ENCODE results near the gene ETS2.

The ETS2 gene

DNA sequence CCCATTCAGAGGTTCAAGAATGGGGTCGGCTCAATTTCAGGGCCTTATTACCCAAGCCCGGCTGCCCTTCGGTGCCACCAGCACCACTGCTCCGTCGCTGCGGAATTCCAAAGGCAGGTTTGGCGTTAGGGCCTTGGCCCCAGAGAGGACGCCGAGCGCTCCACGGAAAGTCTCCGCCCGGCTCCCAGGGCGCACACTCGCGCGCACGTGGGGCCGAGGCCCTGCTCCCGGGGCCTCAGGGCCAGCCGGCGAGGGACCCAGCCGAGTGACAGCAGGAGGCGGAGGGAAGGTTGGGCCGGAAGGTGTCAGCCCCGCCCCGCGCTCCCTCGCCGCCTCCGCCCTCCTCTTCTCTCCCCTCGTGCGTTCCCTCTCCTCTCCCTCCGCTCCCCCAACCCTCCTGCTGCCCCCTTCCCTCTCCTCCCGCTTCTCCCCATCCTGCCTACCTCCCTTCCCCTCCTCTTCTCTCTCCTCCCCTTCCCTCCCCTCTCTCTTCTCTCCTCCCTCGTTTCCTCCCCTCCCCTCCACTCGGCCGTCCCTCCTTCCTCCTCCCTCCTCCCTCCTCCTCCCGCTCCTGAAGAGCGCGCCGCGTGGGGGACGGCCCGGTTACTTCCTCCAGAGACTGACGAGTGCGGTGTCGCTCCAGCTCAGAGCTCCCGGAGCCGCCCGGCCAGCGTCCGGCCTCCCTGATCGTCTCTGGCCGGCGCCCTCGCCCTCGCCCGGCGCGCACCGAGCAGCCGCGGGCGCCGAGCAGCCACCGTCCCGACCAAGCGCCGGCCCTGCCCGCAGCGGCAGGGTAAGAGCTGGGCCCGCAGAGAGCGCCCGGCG lies at the start of gene ETS2:
Gene ETS2, plus strand, starts transcription at position 602 of the 825 bp plus-strand sequence. CDS start 4,106 bp downstream, outside the sequence.
- DNase-seq, result peak; percentile 92

DNA sequence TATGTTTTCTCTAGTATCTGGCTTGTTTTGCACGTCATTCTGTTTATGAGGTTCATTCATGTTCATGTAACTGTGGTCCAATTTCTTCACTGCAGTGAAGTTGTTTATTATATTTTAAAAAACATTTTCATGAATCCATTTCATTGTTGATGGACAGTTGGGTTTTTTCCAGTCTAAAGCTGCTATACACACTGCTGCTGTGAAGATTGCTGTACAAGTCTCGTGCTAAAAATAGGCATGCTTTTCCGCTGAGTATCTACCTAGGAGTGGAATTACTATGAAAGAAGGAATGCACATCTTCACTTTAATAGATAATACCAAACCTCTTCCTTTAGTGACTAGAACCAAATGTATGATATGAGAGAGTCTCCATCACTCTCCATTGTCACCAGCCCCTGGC lies 49.0 kb upstream of the ETS2 start:
- DNase-seq, result no peak

DNA sequence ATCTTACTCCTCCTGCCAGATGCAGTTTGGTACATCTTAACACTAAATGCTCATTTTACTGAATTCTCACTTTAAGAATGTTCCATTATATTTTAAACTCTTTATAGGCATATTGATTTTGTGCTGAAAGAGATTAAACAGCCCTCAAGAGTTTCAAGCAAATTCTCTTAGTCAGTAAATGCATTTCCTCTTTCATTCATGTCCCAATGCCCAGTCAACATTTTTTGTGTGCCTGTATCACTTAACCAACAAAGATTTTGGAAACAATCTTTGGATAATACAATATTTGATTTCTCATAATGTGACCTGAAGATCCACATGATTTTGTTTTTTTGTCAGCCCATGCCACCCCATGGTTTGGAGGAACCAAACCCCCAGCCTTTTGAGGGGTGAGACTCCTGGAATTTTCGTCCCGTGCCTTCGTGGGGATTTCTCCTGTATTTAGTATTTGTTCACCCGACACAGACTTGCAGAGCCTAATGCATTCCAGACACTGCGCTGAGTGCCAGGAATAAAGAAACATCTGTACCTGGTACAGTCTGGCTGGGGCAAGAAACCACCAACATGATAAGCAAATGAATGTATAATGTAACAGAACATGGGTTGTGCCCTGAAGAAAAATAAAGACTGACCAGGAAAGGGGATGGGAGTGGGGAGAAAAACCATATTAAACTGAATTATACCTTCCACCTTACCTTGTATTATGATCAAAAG lies 47.1 kb upstream of the ETS2 start:
- DNase-seq, result no peak

DNA sequence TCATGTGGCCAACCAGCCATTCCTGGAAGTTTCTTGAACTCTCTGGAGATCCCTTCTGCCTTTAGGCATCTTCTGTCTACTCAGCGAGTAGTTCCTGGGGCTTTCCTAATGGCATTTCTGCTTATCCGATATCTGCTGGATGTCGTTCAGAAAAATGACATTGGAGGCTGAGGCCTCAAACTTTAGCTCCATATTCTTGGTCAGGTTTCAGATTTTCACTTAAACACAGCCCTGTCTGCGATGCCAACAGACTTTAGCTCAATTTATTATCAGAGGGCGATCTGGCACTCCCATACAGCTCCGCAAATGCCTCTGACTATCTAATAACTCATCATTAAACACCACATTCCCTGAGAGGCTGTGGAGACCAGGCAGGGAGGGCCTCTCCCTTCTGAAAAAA lies 46.3 kb upstream of the ETS2 start:
- DNase-seq, result no peak

DNA sequence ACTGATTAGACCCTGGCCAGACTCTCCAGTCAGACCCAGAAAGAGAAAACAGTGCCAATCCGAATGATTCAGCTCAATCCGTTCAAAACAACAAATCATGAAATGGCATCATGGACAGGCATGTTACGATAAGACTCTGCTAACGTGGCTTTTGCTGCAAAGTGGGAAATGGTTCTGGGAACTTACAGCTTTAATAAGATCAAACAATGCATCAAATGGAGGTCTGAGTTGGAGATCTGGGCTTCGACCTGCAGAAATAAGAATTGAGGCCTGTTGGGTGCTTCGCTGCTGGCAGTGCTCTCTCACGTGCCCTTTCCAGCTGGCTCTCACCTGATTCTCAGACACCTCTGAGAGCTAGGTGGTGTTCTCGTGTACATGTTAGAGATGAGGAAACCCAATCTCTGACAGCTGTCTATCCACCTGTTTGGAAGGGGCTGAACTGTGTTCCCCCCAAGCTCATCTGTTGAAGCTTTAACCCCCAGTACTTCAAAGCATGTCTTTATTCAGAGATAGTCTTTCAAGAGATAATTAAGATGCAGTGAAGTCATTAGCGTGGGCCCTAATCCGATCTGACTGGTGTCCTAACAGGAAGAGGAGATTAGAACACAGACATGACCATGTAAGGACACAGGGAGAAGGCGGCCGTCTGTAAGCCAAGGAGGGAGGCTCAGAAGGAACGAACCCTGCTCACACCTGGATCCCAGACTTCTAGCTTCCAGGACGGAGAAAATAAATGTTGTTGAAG lies 45.5 kb upstream of the ETS2 start:
- no peak for DNase-seq

DNA sequence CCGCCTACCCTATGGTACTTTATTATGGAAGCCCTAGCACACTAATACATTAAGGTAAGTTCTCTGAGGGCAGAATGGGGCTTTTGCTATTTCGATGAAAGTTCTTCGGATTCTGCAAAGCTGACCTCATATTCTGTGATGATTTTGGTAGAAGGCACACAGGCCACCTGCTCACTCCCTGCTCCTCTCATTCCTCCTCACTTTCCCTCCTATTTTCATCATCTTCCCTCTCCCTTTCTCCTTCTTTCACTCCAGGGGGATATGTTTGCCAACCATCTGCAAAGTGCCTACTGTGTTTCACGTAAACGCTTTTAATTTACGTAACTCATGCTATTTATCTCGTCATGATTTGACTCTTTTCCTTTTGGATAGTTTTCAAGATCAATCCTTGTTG lies 45.0 kb upstream of the ETS2 start:
- DNase-seq, result no peak

DNA sequence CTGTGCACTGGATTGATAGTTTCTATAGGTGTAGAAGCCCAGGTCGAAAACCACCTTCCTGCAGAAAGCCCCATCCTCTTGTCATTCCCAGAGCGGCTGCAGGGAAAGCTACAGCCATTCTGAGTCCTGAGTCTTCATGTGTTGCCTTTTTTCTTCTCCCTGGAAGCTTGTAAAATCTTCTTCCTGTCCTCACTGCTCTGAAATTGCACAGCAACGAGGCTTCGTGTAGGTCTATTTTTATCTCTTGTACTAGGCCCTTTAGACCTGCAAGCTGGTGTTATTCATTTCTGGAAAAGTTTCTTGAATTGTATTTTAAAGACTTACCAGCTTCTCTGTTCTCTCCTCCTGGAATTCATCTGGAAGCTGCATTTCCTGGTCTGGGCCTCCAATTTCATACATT lies 44.2 kb upstream of the ETS2 start:
- no peak for DNase-seq

DNA sequence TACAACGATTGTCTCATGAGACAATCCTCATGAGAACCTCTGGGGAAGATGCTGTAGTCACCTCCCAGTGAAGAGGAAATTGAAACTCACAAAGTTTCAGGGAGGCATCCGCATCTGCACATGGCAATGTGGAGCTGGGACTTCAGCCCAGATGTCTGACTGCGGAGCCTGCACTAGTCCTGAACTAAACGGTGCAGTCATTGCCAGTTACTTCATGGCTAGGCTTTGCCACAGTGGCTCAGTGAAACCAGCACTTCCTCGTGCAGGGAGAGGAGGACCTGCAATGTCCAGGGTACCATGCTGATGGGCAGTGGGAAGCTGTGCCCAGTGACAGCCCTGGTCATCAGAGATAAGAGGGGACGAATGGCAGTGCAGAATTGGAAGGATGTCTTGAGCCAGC lies 40.7 kb upstream of the ETS2 start:
- no peak for DNase-seq

DNA sequence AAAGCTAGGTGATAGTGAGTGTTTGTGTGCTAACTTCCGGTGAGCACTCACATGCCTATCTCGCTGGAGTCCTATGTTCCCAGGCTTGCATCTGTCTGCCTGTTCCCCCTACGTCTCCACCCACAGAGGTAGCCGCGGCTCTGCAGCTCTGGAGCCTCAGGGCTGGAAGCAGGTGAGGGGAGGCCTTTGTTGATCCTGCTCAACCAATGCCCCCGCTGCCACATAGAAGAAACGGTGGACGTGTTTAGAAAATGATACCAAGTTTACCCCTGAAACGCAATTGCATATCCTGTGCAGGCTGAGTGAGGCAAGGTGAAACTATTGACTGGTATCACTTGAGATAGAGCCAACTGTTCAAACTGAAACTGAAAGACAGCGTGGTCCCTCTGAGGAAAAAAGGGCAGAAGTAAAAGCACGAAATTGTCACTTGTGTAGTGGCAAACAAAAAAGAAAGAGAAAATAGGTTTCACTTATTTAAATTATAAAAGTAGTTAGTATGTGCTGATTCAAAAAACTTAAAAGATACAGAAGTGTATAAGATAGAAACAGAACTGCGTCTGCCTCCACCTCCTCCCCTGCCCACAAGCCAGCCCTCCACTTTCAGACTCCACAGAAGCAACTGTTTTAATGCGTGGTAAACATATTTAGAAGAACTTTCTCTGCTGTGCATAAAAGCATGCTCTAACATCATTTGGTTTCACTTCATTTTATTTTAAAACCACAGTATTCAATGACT lies 38.6 kb upstream of the ETS2 start:
- no peak for DNase-seq

DNA sequence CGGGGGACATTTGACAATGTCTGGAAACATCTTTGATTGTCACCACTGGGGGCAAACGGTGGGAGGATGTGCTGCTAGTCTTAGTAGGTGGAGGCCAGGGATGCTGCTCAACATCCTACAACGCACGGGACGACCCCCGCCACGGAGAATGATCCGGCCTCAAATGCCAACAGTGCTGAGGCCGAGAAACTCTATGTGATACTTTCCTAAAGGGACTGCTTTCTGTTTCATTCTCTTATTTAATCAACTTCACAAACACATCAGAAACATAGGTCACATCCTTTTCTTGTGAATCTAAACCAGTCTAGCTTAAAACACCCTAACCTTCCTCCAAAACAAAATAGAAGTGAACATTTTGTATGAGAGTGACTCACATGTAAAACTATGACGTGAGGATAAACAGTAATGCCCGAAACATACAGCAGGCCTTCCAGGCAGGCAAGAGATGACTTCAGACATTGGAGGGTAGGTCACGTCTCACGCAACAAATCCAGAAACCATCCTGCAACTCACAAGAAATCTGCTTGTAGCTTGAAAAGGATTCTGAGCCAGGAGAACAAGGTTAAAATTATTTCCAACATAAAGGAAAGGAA lies 37.2 kb upstream of the ETS2 start:
- no peak for DNase-seq

DNA sequence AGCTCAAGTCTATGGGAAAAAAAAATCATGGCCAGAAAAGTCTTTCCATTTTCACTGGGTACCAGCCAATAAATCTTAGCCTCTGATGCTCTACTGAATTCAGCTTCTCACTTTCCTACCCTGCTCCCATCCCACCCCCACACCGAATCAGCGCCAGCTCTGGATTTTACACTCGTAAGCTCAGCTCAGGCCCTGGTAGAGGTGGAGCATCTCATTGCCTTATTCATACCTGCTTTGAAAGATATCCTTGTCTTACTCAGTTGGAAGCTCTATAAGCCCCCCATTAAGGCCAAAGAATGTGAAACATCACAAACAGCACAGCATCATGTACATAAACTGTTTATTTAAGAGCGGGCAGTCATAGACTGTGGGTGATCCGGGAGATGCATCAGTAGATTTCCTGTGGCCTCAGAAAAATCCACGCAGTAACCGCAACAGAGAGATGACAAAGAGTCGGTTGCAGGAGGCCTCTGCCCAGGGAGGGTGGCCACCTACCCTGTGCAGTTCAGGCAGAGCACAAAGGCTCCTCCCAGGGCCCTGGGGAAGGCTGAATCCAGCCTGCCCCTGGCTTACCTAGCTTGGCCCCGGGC lies 36.4 kb upstream of the ETS2 start:
- DNase-seq, result peak; percentile 59

DNA sequence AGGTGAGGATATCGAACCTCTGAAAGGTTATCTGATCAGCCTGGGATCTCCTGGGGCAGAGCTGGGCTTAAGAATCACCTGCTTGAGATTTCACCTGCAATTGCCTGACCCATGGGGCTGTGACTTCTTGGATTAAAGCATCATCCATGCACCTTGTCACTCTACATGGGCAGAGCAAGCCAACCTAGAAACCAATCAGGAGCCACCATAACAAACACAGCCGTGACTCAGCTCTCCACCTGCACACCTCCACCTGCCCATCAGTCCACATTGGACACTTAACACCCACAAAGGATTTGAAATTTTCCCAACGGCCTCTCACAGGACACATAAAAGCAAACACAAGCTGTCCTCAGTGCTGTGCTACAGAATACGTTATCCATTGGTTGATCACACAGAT lies 35.1 kb upstream of the ETS2 start:
- no peak for DNase-seq

DNA sequence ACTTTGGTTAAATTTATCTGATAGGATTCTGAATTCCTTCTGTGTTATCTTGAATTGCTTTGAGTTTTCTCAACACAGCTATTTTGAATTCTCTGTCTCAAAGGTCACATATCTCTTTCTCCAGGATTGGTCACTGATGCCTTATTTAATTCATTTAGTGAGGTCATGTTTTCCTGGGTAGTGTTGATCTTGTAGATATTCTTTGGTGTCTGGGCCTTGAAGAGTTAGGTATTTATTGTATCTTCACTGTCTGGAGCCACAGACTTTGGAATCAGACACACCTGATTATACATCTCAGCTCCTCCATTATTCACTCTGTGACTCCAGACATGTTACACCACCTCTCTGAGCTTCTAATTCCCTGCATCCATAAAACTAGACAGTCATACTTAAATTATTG lies 34.2 kb upstream of the ETS2 start:
- no peak for DNase-seq

DNA sequence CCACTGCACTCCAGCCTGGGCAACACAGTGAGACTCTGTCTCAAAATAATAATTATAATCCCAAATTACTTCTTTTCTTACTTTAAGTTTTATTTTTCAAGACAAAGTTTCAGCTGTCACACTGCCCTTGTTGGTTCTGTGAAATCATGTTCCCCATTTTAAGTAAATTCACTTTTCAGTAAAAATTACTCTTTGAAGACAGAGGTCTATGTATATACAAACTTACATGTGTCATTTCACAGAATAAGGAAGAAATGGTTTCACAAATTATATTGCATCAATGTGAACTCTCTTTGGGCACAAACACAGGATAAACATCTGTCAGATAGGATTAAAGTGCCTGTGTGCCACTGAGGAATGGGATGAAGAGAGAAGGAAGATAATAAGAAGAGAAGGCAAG lies 33.1 kb upstream of the ETS2 start:
- DNase-seq, result no peak

DNA sequence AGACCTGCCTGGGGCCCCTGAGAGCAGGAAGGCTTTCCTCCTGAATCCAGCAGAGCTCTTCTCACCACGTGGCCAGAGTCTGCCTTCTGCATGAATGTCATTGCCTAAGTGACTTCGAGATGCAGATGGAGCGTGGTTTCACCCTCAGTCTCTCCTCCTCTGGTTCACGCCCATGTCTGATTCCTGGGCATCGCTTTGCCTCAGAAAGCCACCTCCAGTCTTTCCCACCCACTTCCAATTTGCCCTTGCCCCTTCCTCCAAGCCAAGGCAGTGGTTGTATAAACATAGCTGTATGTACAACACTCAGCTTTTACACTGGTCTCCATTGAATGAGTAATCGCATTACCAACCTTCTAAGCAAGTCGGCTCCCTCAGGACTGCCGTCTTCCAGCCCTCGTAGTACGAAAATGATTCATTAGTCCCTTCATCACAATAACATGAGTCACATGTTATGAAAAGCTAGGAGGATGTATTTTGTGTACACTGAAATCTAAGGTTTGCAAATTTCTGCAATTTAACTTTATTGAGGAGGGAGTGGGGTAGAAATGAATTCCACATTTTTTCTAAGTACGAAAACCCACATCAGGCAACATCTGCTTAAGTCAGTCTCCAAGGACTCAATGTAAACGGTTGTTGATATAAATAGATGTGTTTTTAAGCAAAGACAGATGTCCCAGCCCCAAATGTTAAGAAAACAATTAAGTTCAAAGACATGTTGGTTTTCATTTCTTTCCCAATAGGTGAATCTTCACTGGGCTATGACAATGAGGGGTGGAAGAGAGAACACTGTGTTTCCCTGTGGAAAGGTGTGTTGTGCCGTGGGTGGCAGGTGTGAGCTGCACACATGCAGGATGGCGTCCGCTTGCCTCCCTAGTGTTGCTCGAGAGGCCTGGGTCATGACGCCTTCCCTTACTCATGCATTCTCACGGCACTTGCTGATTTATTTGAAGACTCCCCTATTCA lies 32.3 kb upstream of the ETS2 start:
- peak; percentile 70 for DNase-seq

DNA sequence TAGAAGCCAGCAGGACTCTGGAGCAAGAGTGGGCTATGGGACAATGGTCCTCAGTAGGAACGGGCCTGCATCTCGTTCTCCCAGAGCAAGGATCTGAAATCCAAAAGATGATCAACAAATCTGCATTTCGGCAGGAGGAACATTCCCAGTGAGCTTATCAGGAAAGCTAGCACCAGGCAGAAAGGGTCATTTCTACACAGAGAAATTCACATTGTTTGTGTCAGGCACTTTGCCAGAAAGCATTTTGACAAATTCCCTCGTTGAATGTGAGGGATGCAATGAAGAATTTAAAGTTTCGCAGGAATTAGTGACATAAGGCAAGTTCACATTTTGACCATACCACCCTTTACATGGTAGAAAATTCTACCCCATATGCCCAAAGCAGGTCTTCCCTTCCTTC lies 31.6 kb upstream of the ETS2 start:
- no peak for DNase-seq

DNA sequence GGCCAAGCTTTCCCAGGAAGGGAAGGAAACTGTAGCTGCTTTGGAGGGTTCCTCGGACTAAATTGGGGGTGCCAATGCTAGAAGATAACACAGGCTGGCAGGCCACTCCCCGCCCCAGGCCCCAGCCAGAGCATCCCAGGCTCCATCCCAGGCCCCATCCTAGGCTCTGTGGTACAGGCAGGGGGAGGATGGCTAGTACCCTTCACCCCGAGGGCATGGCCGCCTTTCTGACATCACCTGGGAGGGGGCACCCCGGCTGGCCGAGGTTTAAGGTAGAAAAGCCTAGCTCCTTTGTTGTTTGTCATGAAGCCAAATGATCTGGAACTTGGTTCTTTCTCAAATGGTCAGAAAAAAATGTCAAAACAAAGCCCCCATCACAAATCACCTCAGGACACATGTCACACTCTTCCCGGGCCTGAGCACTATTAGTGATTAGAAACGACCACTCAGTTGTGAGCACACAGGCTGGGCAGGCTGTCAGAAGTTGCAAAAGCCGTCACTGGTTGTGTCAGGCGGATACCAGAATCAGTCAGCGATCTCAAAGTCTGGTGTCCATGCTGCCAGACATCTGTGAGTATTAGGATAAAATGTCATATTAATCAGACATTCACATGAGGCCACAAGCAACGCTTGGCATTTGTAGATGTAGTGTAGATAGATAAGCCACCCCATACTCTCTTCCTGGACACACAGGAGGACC lies 31.0 kb upstream of the ETS2 start:
- DNase-seq, result no peak

DNA sequence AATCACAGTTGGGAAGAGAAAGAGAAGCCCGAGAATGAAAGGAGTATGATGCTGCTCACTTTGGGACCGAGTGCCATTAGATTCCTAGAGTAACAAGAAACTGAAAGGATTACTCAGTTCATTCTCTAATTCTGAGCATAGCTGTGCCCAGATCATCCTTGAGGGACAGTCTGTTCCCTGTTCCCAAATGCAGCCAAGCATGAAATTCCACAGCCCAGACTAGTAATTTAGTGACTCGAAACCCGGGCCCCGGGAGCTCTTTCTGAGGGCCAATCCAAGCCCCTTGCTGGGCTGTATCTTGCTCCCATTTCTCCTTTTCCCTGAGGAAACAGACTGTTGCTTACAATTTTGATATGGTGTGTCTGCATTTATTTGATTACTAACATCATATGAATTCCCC lies 30.0 kb upstream of the ETS2 start:
- no peak for DNase-seq

DNA sequence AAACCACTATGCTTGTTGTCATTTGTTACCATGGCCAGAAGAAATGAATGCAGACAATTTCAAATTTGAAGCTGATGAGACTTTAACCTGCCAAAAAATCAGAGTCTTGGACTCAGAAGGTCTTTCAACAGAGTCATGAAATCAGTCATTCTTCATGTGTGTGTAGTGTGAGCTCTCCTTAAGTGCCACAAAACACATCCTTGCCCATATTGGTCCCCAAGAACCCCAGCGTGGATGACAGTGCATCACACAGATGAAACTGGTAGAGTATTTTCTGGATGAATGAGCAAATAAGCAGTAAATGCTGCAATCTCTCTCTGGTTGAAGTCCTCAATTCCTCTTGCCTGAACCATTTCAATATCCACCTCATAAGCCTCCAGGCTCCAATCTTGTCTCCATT lies 28.7 kb upstream of the ETS2 start:
- no peak for DNase-seq

DNA sequence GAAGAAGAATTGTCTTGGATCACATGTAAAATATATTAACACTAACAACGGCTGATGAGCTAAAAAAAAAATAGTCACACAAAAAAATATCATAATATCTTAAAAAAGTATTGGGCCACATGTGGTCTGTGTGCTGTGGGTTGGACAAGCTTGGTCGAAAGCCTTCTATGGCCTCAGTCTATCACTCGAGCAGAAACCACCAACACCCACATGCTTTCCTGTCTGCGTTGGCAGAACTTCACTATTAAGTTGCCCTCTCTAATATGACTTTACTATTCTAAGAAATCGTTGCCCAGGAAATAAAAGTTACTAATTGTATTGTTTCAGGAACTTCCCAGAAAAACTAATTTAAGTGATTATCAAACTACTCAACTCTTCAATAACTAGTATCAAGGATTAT lies 28.2 kb upstream of the ETS2 start:
- no peak for DNase-seq
